HG02642 (cell line): ENCODE data around the gene UNC5B.

Experiments used
- ATAC-seq: cut with Tn5 transposase; IDR thresholded peaks from one replicate; pipeline ENCODE4 v1.9.1; 2021; ENCODE audit warnings: mild to moderate bottlenecking; ENCODE audit not compliant: unreplicated experiment, poor library complexity

Gene UNC5B

DNA sequence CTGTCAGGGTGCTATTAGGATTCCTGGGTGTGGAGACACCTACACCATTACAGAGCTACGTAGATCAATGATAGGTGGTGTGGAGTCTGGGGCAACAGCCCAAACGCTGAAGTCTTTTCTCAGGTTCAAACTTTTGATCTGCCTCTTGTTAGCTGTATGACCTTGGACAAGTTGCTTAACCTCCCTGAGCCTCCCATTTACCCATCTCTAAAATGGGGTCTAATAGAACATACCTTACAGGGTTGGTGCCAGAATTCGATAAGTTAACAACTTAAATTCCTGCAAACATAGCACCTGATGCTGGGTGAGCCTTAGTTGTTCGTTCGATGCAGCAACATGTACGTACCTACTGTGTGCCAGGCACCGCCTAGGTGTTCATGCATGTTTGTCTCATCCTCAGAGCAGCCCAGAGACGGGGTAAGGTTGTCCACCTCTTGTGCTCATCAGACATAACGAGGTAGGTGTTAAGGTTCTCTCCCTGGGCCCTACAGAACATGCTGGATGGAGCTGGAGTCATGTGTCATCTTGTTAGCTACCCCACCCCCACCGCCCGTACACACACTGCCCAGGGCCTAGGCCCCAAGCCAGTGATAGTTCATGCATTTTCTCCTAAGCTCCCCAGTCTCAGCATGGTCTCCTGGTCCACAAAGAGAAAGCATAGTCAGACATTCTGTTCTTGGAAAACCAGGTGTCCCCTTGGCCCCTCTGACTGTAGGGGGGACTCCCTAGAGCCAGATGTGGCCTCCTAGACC lies 65.7 kb downstream of the UNC5B start:
- no peak for ATAC-seq

DNA sequence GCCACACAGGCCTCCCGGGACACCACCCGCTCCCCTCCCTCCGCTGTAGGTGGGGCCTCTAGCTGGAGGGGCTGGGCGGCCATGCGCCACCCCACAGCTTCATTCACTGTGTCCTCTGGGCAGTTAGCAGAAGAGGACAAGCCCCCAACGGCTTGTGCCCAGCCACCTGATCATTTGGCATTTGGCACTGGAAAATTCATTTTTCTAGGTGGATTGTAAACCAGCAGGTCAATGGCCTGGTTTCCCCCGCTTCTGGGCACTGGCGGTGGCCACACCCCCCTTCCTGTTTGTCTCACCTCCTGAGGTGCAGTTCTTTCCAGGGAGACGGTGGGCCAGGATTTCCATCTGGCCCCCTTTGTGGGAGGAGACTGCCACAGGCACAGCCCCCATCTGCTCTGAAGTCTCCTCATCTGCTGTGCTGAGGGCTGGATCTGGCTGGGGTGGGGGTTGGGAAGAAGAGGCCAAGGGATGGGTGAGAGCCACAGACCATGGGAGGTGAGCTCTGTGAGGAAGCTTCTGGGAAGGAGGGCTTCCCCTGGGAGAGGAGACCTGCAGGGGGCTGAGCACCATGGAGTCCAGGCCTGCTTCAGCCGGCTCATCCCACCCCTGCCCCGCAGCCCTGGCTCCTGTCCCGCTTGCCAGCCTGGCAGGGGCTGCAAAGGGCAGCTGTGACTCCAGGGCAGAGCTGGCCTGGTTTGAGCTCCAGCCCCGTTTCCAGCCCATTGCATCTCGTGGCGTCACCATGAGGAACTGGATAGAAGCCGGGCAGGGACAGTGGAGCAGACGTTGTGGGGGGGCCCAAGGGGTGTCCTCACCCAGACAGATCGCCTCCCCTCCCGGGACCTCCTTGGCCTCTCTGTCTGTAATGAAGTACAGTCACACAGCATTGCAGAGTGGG lies 66.6 kb downstream of the UNC5B start:
- no peak for ATAC-seq

DNA sequence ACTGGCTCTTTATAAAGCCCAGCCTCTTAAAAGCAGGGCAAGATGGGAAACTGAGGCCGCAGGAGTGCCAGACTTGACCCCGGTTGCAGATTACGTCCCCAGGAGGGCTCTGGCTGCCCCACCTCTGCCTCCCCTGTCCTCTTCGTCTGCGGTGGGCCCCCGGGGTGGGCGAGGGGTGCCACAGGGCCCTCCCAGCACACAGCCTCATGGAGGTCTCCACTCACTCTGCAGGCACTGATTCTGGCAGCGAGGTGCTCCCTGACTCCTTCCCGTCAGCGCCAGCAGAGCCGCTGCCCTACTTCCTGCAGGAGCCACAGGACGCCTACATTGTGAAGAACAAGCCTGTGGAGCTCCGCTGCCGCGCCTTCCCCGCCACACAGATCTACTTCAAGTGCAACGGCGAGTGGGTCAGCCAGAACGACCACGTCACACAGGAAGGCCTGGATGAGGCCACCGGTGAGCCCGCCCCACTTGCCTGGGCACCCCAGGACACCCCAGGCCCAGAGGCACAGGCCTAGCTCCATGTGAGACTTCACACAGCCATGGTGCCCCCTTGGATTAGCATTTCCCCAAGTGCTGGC lies 67.3 kb downstream of the UNC5B start:
- ATAC-seq = no peak

DNA sequence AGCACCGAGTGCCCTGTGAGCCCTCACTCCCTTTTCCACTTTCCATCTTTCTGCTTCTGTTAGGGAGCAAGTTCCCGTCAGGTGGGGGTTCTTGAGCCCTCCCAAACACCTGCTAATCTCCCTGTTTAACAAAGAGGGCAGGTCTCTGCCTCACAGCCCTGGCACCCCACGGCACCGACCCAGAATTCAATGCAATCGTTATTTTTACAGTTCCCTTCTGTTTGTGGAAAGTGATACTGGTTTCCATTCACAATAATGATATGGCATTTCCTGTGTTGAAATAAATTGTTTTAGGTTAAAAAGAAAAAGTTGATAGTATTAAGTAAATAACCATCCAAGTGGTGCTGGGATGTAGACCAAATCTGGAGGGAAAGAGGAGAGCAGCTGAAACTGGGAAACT lies 67.8 kb downstream of the UNC5B start:
- no peak for ATAC-seq

DNA sequence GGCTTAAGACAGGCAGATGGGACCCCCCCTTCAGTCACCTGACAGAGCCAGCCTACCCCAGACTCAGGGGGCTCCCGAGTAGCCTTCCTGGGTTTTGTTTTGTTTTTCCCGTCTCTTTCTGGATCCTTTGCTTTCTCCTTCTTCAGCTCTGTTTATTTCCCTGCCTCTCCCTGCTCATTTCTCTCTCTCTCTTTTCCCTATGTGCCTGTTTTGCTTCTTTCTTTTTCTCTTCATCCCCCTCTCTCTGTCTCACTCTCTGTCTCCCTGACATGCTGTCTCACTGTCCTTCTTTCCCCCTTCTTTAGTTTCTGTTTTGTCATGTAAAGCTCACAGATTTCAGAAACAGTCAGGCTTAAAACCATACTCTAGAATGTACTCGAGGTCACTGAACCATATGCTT lies 68.5 kb downstream of the UNC5B start:
- no peak for ATAC-seq

DNA sequence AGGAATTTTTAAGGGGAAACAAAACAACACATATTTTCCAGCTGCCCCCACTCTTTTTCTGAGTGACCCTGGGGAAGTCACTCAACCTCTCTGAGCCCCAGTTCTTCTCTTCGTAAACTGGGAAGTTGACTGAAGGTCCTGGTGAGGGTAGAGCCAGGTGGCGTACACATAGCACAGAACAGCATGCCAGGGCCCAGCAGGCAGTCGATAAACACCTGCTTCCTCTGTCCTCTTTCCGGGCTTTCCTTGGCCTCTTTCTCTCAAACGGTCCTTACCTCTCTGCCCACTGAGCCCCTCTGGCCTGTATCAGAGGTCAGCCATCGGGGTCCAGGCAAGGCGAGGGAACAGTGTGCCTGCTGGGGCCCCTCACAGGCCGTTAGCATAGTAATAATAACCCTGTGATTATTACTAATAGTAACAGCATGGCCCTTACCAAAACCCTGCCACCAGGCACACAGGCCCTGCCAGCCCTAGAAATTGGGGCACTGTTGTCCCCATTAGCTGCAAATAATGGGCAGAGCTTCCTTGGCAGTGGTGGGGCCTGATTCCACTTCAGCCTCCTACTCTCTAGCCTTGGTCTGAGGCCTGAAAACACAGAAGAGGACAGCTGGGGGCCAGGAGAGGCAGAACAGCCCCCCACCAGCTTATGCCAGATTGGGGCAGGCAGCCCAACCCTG lies 69.4 kb downstream of the UNC5B start:
- ATAC-seq = no peak

DNA sequence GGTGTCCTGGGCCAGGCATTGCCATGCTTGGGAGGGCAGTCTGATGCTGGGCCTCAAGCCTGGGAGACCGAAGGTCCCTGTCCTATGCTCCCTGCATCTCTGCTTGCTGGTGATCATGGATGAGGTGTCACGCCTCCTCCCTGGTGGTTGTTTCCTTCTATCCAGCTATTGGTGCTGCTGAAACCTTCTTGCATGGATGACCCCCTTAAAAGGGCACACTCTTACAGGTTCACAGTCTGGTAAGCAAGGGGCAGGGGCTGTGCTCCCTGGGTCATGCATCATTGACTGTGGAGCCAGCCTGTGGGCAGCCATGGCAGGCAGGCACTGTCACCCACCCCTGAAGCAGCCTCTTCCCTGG lies 69.9 kb downstream of the UNC5B start:
- no peak for ATAC-seq

DNA sequence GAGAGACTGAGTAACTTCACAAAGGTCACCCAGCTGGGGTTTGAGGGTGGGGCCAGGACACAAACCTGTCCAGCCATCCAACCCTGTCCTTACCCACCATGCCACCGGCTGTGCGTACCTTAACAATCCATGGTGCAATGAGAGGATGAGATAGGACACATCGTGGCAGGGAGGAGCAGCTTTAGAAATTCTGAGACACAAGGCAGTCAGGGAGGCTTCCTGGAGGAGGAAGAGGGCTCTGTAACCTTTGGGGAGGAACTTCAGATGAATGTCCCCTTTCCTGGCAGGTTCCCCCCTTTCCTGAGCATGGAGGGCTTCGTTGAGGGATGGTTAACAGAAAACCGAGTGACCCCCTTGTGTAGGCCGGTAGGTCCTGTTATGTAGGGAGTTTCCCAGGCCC lies 71.0 kb downstream of the UNC5B start:
- no peak for ATAC-seq

DNA sequence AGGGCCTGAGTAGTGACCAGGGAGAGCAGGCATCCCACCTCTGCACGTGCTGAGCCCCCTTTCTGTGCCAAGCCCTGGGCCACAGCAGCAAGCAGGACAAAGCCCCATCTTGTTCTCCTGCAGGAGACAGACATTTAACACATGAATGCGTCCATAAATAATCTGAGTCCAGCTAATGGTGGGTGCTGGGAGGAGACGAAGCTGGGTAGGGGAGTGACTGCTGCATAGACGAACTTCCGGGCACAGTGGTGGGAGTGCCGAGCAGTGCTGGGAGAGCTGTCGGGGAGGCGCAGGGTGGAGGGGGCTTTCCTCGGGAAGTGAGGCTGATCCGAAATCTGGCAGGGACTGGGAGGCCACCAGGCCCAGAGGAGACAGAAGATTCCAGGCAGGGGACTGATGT lies 71.5 kb downstream of the UNC5B start:
- ATAC-seq = no peak

DNA sequence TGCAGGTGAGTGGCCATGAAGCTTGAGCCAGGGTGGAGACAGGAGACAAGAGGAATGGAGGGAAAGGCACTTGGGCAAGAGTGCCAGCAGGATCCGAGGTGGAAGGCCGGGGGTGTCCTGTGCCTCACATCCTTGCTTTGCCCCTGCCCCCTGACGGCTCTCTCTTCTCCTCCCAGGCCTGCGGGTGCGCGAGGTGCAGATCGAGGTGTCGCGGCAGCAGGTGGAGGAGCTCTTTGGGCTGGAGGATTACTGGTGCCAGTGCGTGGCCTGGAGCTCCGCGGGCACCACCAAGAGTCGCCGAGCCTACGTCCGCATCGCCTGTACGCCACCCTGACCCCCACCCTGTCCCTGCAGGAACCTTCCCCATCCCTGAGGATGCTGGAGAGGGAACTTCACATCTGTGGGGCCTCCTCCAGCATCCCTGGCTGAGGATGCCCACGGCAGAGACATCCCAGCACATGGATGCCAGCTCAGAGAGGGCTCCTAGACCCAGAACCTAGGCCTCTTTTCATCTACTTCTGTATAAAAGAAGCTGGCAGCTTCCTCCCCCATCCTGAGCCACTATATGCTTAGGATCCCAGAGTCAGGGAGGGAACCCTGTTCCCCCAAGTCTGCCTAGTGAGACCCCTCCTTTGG lies 72.3 kb downstream of the UNC5B start:
- ATAC-seq = no peak

DNA sequence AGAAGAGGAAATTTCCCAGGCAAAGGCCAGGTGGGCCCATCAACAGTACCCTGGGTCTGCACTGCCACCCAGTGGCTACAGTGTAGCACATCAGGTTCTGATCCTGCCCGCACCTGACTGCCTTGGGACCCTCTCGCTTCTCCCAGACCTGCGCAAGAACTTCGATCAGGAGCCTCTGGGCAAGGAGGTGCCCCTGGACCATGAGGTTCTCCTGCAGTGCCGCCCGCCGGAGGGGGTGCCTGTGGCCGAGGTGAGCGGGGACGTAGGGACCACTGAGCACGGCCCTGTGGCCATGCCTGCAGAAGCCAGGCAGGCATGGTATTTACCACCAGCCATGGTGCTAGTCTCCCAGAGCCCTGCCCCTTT lies 72.8 kb downstream of the UNC5B start:
- ATAC-seq = no peak

DNA sequence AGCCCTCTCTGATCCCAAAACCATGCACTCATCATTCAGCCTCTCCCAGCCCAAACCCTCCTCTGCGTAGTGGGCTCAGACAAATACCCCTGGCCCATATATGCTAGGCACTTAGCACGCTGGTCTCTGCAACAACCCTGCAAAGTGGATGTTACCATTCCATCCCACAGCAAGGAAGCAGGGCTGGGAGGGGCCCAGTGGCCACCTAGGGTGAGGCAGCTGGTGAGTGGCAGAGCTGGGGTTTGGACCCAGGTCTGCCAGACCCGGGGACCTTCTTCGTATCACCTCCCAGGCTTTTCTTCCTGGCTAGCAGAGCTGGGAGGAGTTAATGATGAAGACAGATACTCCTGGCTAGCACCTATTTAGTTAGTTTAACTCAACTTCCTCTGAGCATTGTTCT lies 73.6 kb downstream of the UNC5B start:
- ATAC-seq = no peak

DNA sequence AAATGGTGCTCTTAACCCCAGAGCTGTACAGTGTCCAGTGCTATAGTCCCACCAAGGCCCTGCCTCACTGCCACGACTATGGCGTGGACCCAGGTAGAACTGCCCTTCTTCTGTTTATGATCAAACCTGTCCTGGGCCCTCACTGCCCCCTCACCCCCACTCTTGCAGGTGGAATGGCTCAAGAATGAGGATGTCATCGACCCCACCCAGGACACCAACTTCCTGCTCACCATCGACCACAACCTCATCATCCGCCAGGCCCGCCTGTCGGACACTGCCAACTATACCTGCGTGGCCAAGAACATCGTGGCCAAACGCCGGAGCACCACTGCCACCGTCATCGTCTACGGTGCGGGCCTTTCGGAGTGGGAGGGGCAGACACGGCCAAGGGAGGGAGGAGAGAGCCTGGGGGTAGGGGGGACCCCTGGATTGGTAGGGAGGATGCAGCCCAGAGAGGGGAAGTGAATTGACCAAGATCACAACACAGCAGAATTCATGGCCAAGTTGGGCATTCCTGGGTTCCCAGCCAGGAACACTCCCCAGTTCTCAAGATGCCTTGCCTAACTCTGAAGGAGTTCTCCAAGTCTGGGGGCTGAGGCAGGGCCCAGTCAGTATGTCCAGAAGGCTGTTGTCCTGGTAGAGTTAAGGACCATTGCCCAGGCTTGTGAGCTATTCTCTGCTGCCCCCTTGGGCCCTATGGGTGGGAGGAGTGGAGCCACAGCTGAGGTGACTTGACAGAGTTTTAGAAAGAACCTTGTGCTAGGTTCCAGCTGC lies 74.3 kb downstream of the UNC5B start:
- ATAC-seq = no peak

DNA sequence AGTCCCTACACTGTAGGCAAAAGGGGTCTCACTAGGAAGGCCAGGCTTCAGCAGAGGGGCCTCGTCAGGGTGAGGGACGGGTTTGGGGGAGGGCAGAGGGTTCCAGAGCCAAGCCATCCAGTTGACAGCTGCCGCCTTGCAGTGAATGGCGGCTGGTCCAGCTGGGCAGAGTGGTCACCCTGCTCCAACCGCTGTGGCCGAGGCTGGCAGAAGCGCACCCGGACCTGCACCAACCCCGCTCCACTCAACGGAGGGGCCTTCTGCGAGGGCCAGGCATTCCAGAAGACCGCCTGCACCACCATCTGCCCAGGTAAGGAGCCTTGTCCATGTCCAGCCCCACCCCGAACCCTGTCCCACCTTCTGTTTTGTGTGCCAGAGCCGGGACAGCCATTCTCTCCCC lies 75.1 kb downstream of the UNC5B start:
- ATAC-seq = no peak

DNA sequence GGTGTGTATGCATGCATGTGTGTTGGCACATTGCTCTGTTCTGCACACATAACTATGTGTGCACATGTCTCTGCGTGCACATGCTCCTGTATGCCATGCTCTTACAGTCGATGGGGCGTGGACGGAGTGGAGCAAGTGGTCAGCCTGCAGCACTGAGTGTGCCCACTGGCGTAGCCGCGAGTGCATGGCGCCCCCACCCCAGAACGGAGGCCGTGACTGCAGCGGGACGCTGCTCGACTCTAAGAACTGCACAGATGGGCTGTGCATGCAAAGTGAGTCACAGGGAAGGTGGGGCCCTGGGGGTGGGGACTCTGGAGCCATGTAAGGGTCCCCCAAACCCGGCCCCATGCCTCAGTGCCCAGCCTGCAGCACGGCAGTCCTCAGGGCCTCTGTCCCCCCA lies 76.1 kb downstream of the UNC5B start:
- ATAC-seq = no peak

DNA sequence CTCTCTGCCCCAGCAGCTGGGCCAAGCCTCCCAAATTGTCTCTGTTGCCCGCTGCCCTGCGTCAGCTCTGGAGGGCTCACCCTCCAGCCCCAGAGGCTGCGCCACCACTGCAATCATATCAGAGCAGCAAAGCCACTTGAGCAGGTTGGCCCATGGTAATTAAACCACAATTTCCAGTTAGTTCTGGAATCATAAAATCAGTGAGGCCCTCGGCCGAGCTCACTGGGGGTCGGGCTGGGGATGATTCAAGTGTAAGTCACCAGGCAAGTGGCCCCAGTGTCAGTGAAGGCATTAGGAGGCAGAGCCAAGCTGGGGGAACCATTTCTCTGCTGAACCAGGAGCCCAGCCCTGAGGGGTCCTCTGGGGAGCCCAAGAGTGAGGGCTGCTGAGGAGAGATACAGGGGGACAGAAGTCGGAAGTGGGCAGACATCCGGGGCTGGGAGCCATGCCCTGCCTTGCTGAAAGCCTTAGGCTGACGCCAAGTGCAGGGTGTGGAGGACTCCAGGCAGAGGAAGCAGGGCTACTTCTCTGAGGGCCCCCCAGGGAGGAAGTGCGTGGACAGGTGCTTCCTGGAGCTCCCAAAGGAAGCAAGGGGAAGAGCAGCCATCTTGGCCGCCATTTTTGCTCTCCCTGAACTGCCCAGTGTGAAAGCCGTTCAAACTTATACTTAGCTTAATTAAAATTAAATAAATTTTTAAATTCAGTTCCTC lies 77.2 kb downstream of the UNC5B start:
- no peak for ATAC-seq

DNA sequence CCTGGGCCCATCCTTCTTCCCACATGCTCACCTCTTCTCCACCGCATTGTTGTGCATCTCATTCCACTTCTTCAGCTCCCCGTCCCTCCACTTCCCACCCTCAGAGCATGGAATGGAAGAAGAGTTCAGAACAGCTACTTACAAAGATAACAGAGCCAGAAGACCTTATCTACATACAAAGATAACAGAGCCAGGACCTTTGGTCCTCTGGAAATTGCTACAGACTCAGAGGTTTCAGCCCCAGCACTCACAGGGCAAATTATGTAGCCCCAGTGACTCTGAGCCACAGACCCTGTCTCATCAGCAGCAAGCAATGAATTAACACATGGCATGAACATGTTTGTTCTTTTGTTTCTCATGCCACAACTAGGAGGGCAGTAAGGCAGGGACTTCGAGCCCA lies 78.0 kb downstream of the UNC5B start:
- no peak for ATAC-seq

DNA sequence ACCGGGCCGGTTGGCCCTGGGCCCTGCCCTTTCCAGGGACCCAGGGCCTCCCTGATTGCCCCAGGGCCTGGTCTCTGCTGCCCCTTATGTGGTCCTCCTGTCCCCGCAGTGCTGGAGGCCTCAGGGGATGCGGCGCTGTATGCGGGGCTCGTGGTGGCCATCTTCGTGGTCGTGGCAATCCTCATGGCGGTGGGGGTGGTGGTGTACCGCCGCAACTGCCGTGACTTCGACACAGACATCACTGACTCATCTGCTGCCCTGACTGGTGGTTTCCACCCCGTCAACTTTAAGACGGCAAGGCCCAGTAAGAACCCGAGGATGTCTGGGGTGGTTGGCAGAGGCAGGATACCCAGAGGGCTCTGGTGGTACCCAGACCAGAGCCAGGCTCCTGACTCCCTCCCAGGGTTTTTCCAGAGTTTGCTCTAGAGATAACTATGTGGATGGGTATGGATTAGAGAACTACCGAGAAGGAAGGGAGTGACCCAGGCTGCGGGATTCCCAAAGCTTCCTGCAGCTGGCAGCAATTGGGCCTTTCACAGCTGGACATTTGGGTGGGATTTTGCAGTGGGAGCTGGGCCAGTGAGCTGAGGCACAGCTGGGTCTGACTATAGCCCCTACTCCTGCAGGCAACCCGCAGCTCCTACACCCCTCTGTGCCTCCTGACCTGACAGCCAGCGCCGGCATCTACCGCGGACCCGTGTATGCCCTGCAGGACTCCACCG lies 78.6 kb downstream of the UNC5B start:
- ATAC-seq = no peak

DNA sequence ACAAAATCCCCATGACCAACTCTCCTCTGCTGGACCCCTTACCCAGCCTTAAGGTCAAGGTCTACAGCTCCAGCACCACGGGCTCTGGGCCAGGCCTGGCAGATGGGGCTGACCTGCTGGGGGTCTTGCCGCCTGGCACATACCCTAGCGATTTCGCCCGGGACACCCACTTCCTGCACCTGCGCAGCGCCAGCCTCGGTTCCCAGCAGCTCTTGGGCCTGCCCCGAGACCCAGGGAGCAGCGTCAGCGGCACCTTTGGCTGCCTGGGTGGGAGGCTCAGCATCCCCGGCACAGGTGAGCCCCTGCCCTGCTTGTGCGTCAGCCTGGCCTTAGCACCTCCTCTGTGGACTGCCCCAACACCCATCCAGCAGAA lies 79.1 kb downstream of the UNC5B start:
- ATAC-seq = no peak
